Measurements from ENCODE around the gene JMJD8. TPM values are rescaled to one million over a fixed set of nuclear protein-coding genes. Genes with fewer than 3 reads are reported as not detected.

Gene JMJD8
- total and polyA plus RNA-seq, 2 experiments from 2014 or later: 48.5 to 82.5 TPM

- H3K4me1 Mint-ChIP-seq: peaks cover 12% of the 10 kb centered on the region
- no peak for ATAC-seq
- TF ChIP-seq NANOG (IDR thresholded peaks at IDR 0.05; ENCODE audit: borderline replicate concordance) (no peak), ZNF462 (CRISPR knock-in tag; IDR thresholded peaks at IDR 0.05) (no peak), ZNF331 (CRISPR knock-in tag; IDR thresholded peaks at IDR 0.05; ENCODE audit: low read depth) (no peak), EZH2 (IDR thresholded peaks at IDR 0.05; ENCODE audit: low read depth, unreplicated experiment) (no peak), CREB1 (CRISPR knock-in tag; IDR thresholded peaks at IDR 0.05; ENCODE audit: low read depth) (no peak), STAT1 (IDR thresholded peaks at IDR 0.05; ENCODE audit: unreplicated experiment) (no peak), EZH2phosphoT487 (IDR thresholded peaks at IDR 0.05; ENCODE audit: unreplicated experiment) (no peak), ZNF114 (CRISPR knock-in tag; IDR thresholded peaks at IDR 0.05) (no peak), POLR2AphosphoS5 (IDR thresholded peaks at IDR 0.05; ENCODE audit: low read depth) (no peak; the same call in 1 of the 2 replicates), JUNB (IDR thresholded peaks at IDR 0.05; ENCODE audit: unreplicated experiment) (no peak)
- TF ChIP-seq, protein P1, sequence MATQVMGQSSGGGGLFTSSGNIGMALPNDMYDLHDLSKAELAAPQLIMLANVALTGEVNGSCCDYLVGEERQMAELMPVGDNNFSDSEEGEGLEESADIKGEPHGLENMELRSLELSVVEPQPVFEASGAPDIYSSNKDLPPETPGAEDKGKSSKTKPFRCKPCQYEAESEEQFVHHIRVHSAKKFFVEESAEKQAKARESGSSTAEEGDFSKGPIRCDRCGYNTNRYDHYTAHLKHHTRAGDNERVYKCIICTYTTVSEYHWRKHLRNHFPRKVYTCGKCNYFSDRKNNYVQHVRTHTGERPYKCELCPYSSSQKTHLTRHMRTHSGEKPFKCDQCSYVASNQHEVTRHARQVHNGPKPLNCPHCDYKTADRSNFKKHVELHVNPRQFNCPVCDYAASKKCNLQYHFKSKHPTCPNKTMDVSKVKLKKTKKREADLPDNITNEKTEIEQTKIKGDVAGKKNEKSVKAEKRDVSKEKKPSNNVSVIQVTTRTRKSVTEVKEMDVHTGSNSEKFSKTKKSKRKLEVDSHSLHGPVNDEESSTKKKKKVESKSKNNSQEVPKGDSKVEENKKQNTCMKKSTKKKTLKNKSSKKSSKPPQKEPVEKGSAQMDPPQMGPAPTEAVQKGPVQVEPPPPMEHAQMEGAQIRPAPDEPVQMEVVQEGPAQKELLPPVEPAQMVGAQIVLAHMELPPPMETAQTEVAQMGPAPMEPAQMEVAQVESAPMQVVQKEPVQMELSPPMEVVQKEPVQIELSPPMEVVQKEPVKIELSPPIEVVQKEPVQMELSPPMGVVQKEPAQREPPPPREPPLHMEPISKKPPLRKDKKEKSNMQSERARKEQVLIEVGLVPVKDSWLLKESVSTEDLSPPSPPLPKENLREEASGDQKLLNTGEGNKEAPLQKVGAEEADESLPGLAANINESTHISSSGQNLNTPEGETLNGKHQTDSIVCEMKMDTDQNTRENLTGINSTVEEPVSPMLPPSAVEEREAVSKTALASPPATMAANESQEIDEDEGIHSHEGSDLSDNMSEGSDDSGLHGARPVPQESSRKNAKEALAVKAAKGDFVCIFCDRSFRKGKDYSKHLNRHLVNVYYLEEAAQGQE (IDR thresholded peaks at IDR 0.05; ENCODE audit: unreplicated experiment): no peak
- TF ChIP-seq, protein P2, sequence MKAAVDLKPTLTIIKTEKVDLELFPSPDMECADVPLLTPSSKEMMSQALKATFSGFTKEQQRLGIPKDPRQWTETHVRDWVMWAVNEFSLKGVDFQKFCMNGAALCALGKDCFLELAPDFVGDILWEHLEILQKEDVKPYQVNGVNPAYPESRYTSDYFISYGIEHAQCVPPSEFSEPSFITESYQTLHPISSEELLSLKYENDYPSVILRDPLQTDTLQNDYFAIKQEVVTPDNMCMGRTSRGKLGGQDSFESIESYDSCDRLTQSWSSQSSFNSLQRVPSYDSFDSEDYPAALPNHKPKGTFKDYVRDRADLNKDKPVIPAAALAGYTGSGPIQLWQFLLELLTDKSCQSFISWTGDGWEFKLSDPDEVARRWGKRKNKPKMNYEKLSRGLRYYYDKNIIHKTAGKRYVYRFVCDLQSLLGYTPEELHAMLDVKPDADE (IDR thresholded peaks at IDR 0.05): no peak
- TF ChIP-seq, protein P3, sequence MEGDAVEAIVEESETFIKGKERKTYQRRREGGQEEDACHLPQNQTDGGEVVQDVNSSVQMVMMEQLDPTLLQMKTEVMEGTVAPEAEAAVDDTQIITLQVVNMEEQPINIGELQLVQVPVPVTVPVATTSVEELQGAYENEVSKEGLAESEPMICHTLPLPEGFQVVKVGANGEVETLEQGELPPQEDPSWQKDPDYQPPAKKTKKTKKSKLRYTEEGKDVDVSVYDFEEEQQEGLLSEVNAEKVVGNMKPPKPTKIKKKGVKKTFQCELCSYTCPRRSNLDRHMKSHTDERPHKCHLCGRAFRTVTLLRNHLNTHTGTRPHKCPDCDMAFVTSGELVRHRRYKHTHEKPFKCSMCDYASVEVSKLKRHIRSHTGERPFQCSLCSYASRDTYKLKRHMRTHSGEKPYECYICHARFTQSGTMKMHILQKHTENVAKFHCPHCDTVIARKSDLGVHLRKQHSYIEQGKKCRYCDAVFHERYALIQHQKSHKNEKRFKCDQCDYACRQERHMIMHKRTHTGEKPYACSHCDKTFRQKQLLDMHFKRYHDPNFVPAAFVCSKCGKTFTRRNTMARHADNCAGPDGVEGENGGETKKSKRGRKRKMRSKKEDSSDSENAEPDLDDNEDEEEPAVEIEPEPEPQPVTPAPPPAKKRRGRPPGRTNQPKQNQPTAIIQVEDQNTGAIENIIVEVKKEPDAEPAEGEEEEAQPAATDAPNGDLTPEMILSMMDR (conservative IDR thresholded peaks at IDR 0.05; ENCODE audit: low read depth in 2 of 2): no peak
- Histone ChIP-seq H3K27ac (ENCODE audit: low read depth) (no peak overlapping the region), H3K4me2 (no peak overlapping the region), H3K4me1 (ENCODE audit: insufficient read depth) (peaks cover 13% of the 10 kb centered on the region), H3K4me3 (no peak overlapping the region), H3K79me2 (replicated peaks; ENCODE audit: insufficient read depth) (no peaks in the 10 kb centered on the region; the same call in 1 of the 2 replicates), H3K9me2 (ENCODE audit: insufficient read depth) (no peaks in the 10 kb centered on the region), H3K36me3 (ENCODE audit: insufficient read depth) (no peaks in the 10 kb centered on the region), H4K20me1 (replicated peaks; ENCODE audit: insufficient read depth) (no peaks in the 10 kb centered on the region), H2AFZ (no peak overlapping the region), H3K27me3 (ENCODE audit: insufficient read depth) (no peaks in the 10 kb centered on the region), H3F3A (replicated peaks; ENCODE audit: low read depth) (no peaks in the 10 kb centered on the region)
- H3K4me3 Mint-ChIP-seq: no peak overlapping the region; the same call in 1 of the 3 replicates
- H3K27me3 Mint-ChIP-seq (ENCODE audit: insufficient read depth, low read depth, poor library complexity): peaks cover 19% of the 10 kb centered on the region
- H3K9me3 Mint-ChIP-seq: peaks cover 4% of the 10 kb centered on the region; the same call in 2 of the 3 replicates
- H3K27ac Mint-ChIP-seq: no peak overlapping the region
- H3K36me3 Mint-ChIP-seq (ENCODE audit: low read depth): no peaks in the 10 kb centered on the region
- no peak for DNase-seq (ENCODE audit: low spot score)
These were observed 52.3 kb downstream of the JMJD8 start for GRCh38 chr16:631808-632358.
